HG03442 (cell line): Measurements from ENCODE around the gene SH3TC1.

ENCODE experiments used
- ATAC-seq: cut with Tn5 transposase; IDR thresholded peaks from one replicate; pipeline ENCODE4 v1.9.1; 2021; ENCODE audit warnings: mild to moderate bottlenecking, moderate library complexity; ENCODE audit not compliant: unreplicated experiment

The SH3TC1 gene

GRCh38 chr4:8285976-8286718, 87.1 kb downstream of the SH3TC1 start:
- ATAC-seq = no peak

- ATAC-seq = no peak
Observed at GRCh38 chr4:8286719-8287342, 87.7 kb downstream of the SH3TC1 start.

- no peak for ATAC-seq
Observed at GRCh38 chr4:8287343-8288280, 88.5 kb downstream of the SH3TC1 start.

- no peak for ATAC-seq
Observed at GRCh38 chr4:8289151-8289750, 90.2 kb downstream of the SH3TC1 start.

GRCh38 chr4:8289956-8290700, 91.0 kb downstream of the SH3TC1 start:
- ATAC-seq = no peak

- ATAC-seq = no peak
Observed at GRCh38 chr4:8290701-8290970, 91.5 kb downstream of the SH3TC1 start.
